Ecto neural progenitor cell (in vitro differentiated cells): ENCODE measurements around the gene LMX1B.
A peak's percentile ranks its signal among the peaks of the same experiment; 100 is the strongest.
"Not testable (repeated sequence)": the region's sequence is repeated elsewhere in the genome, so short reads cannot be mapped to it uniquely, and the experiment has no call there.

ENCODE experiments used
- DNase-seq: peaks from one replicate; pipeline ENCODE4 v3.0.0-alpha.2; 2018; ENCODE audit warnings: low spot score

LMX1B gene

GRCh38 chr9:126708178-126708577, 94.5 kb downstream of the LMX1B start:
- DNase-seq: no peak

DNA sequence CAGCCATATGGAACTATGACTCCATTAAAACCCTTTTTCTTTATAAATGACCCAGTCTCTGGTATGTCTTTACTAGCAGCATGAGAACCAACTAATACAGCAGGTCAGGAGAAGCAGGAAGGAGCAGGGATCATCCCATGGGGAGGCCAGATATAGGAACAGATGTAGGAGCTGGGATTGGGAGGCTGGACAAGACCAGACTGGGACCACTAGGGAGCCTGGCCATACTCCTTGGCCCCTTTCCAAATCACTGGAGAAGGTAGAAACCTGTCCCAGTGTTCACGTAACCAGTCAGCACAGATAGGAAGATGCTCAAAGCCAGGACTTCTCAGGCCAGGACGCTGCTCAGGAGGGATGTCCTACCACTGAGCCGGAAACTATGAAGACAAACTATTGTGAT, 95.5 kb downstream of the LMX1B start:
- no peak for DNase-seq

- no peak for DNase-seq
These were observed 101.7 kb downstream of the LMX1B start for GRCh38 chr9:126715382-126715781.

DNA sequence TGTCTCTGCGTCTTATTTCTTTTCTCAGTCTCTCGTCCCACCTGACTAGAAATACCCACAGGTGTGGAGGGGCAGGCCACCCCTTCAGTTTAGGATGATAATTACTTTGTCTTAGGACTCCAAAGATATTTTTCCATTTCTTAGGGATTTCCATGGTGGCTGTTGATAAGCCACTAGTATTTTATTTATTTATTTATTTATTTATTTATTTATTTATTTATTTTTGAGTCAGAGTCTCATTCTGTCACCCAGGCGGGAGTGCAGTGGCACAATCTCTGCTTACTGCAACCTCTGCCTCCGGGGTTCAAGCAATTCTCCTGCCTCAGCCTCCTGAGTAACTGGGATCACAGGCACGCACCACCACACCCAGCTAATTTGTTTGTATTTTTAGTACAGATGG, 103.7 kb downstream of the LMX1B start:
- DNase-seq: not testable (repeated sequence)

GRCh38 chr9:126719618-126720031, 105.9 kb downstream of the LMX1B start:
- peak; percentile 91 for DNase-seq

DNA sequence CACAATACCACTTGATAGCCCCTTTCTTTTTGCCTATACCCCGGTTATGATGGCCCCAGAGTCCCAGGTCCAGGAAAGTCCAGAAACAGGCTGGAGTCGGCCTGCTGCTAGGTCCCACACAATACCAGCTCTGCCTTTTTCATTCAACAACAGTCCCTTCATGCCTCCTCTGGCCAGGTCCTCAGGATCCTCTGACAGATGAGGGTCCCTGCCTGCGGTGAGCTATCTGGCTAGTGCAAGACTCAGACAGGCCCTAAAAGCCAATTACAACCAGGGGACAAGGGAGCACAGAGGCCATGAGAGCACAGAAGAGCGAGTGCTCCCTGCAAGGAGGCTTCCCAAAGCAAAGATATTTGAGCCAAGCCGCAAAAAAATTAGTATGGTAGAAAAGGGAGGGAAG, 106.3 kb downstream of the LMX1B start:
- DNase-seq: no peak

GRCh38 chr9:126720661-126721563, 107.2 kb downstream of the LMX1B start:
- DNase-seq: no peak

- no peak for DNase-seq
These were observed 107.8 kb downstream of the LMX1B start for GRCh38 chr9:126721564-126721981.

GRCh38 chr9:126722252-126722921, 108.7 kb downstream of the LMX1B start:
- peak; percentile 84 for DNase-seq

DNA sequence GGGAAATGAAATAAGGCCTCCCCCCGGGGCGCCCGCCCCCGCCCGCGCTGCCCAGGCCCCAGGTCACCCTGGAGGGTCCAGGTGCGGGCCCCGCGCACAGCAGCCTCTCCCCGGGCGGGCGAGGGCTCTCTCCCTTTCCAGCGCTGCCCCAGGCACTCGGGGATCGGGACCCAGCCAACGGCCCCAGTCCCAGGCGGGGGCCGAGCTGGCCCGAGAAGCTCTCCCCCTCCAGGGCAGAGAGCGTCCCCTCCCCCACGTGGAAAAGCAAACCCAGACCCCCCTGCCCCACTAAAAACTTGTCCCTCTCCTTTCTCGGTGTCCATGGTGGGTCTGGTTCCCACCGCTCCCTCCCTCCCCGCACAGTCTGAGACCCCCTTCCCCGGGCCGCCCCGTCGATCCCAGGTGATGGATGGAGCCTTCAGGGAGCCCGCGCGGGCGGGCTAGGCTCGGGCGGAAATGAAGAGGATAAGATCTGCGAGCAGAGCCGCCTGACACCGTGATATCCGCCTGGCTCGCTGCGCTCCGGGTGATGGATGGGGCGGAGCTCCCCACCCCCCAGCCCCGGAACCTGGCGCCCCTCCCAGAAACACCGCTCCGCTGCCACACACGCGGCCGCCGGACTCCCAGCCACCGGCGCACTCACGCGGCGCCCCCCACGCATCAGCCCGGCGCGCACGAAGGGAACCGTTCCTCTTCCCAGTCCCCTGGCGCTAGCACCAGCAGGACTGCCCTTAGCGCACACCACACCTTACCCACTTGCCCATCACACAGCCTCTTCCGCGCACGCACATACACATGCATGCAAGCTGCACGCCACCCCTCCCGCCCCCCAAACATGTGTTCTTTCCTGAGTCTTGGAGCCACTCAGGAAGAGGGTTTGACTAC, 109.4 kb downstream of the LMX1B start:
- DNase-seq: peak; percentile 61

GRCh38 chr9:126723807-126724172, 110.1 kb downstream of the LMX1B start:
- no peak for DNase-seq

DNA sequence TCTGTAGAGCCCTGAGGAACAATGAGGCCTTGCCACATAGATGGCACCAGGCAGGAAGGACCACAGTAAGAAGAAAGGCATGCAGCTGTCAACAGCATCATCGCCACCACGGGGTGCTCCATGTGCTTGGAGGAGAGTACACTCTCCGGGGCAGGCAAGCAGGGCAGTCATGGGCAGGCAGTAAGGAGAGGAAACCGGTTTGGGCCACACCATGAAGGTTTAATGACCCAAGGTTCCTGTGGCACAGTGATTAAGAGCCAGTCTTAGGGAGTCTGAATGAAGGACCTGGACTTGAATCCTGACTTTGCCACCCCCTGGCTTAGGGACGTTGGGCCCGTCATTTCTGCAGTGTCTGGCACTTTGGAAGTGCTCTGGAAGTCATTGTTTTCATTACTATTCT, 110.5 kb downstream of the LMX1B start:
- DNase-seq: peak; percentile 50

- DNase-seq: not testable (repeated sequence)
These were observed 111.8 kb downstream of the LMX1B start for GRCh38 chr9:126725485-126725884.

DNA sequence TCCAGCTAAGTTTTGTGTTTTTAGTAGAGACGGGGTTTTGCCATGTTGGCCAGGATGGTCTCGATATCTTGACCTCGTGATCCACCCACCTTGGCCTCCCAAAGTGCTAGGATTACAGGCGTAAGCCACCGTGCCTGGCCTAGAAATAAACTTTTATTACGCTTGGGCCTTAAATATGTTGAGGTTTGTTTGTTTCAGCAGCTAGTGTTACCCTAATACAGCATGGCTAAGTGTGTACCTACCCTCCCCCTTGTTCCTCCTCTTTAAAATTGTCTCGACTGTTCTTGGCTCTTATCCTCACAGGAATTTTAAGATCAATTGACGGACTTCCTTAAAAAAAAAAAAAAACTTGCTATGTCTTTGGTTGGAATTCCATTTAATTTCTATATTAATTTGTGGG, 114.5 kb downstream of the LMX1B start:
- DNase-seq: not testable (repeated sequence)

GRCh38 chr9:126730592-126730991, 116.9 kb downstream of the LMX1B start:
- DNase-seq: not testable (repeated sequence)

GRCh38 chr9:126733005-126733404, 119.3 kb downstream of the LMX1B start:
- no peak for DNase-seq

DNA sequence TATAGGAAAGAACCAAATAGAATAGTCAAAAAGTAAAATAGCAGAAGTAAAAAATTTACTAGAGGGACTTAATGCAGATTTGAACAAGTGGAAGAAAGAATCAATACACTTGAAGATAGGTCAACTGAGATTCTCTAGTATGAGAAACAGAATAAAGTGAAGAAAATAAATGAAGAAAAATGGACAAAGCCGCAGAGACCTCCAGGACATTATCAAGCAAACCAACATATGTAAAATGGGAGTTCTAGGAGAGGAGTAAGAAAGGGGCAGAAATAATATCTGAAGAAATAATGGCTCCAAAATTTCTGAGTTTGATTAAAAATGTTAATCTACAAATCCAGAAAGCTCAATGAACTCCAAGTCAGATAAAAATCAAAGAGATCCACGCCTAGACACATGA, 121.1 kb downstream of the LMX1B start:
- no peak for DNase-seq

DNA sequence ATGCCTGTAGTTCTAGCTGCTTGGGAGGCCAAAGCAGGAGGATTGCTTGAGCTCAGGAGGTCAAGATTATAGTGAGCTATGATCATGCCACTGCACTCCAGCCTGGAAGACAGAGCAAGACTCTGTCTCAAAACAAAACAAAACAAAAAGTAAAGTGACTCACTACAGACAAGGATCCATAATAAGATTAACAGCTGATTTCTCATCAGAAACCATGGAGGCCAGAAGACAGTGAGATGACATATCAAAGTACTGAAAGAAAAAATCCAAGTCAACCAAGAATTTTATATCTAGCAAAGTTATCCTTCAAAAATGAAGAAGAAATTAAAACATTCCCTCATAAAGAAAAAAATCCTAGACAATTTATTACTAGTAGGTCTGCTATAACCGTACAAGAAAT, 121.8 kb downstream of the LMX1B start:
- no peak for DNase-seq

DNA sequence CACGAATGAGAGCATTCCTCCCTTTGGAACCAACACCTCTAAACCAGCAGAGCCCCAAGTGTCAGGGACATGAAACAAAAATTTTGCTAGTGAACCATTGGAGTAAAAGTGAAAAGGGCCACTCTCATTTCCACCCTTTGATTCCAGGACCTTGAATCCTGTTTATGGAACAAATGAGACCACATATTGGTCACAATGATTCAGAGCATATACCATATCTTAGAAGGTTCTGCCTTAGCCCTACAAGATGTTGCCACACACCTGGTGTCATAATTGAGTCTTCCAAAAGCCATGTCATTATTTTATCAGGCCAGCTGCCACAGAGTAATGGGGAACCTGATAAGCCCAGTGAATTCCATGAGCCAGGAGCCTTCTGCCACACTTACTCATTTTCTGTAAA, 124.8 kb downstream of the LMX1B start:
- DNase-seq: no peak

DNA sequence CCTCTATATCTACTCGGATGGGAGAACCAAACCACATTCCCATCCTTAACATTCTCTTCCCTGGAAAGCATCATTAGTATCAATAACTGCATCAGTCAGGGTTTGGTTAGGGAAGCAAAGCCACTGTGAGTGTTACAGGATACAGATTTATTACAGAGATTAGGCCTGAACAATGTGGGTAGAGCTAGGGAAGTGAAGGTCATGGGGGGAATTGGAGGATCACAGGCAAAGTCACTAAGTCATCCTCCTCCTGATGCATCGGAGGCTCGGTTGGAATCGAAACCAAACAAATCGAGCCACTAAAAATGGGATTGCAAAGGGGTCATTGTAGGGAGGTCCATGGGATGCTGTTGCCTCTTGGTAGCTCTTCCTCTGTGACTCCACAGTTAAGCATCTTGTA, 129.3 kb downstream of the LMX1B start:
- DNase-seq: no peak

- DNase-seq: no peak
These were observed 132.1 kb downstream of the LMX1B start for GRCh38 chr9:126745574-126746411.
